HG03432 (cell line): ENCODE measurements around the gene RAPGEF2.
"Not testable (repeated sequence)": the region's sequence is repeated elsewhere in the genome, so short reads cannot be mapped to it uniquely, and the experiment has no call there.

ENCODE experiments used
- ATAC-seq: cut with Tn5 transposase; IDR thresholded peaks from one replicate; pipeline ENCODE4 v1.9.1; 2021; ENCODE audit warnings: mild to moderate bottlenecking, moderate library complexity; ENCODE audit not compliant: unreplicated experiment

Gene RAPGEF2

GRCh38 chr4:159353422-159354116, 250.7 kb downstream of the RAPGEF2 start:
- no peak for ATAC-seq

GRCh38 chr4:159355466-159355865, 252.6 kb downstream of the RAPGEF2 start:
- no peak for ATAC-seq

GRCh38 chr4:159357350-159357749, 254.5 kb downstream of the RAPGEF2 start:
- ATAC-seq: no peak

GRCh38 chr4:159358226-159358625, 255.3 kb downstream of the RAPGEF2 start:
- no peak for ATAC-seq

- ATAC-seq: no peak
These were observed 257.7 kb downstream of the RAPGEF2 start for GRCh38 chr4:159360549-159360948.

- ATAC-seq: no peak
These were observed 260.5 kb downstream of the RAPGEF2 start for GRCh38 chr4:159363361-159363760.

- ATAC-seq: no peak
These were observed 264.3 kb downstream of the RAPGEF2 start for GRCh38 chr4:159366966-159367780.

GRCh38 chr4:159367781-159368080, 264.9 kb downstream of the RAPGEF2 start:
- ATAC-seq: peak; percentile 79

- no peak for ATAC-seq
These were observed 265.4 kb downstream of the RAPGEF2 start for GRCh38 chr4:159368320-159368719.

- ATAC-seq: no peak
These were observed 266.4 kb downstream of the RAPGEF2 start for GRCh38 chr4:159369256-159369655.

GRCh38 chr4:159370286-159370685, 267.4 kb downstream of the RAPGEF2 start:
- ATAC-seq: no peak

GRCh38 chr4:159374749-159375530, 272.1 kb downstream of the RAPGEF2 start:
- ATAC-seq: no peak

- ATAC-seq: no peak
These were observed 273.4 kb downstream of the RAPGEF2 start for GRCh38 chr4:159376289-159376688.

GRCh38 chr4:159378056-159378616, 275.3 kb downstream of the RAPGEF2 start:
- no peak for ATAC-seq

GRCh38 chr4:159379064-159379463, 276.2 kb downstream of the RAPGEF2 start:
- ATAC-seq: not testable (repeated sequence)

GRCh38 chr4:159379836-159380235, 277.0 kb downstream of the RAPGEF2 start:
- ATAC-seq: no peak

GRCh38 chr4:159382856-159383561, 280.1 kb downstream of the RAPGEF2 start:
- peak; percentile 54 for ATAC-seq

- ATAC-seq: no peak
These were observed 280.7 kb downstream of the RAPGEF2 start for GRCh38 chr4:159383562-159383931.

- ATAC-seq: no peak
These were observed 281.1 kb downstream of the RAPGEF2 start for GRCh38 chr4:159384017-159384416.

GRCh38 chr4:159384632-159385031, 281.8 kb downstream of the RAPGEF2 start:
- ATAC-seq: no peak

- ATAC-seq: no peak
These were observed 283.7 kb downstream of the RAPGEF2 start for GRCh38 chr4:159386620-159387019.
